Measurements from ENCODE around the gene RANGRF.

DNA sequence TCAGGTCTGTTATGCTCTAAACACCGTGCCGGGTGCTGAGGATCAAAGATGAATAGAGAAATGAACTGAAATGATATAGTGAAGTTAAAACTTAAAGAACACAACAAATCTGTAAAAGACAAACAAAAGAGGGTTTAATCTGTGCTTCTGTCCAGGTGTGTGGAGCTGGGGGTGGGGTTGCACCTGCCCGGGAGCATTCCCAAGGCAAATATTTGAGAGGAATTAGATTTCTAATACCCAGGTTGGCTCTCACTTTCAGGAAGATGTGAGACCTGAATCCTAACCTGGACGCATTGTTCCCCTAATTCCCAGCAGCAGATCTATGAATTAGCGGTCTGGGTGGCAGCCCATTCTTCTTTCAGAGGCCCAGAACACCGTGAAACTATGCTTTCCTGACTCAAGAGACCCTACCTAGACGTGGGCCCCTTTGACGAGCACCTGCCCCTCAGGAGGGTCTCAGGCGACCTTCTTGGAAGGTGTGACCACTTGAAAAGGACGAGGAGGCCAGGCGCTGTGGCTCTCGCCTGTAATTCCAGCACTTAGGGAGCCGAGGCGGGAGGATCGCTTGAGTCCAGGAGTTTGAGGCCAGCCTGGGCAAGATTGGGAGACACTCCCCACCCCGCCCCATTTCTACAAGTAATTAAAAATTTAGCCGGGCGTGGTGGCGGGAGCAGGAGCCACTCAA is 677 bp upstream of the RANGRF start:
- TF ChIP-seq, protein P1, sequence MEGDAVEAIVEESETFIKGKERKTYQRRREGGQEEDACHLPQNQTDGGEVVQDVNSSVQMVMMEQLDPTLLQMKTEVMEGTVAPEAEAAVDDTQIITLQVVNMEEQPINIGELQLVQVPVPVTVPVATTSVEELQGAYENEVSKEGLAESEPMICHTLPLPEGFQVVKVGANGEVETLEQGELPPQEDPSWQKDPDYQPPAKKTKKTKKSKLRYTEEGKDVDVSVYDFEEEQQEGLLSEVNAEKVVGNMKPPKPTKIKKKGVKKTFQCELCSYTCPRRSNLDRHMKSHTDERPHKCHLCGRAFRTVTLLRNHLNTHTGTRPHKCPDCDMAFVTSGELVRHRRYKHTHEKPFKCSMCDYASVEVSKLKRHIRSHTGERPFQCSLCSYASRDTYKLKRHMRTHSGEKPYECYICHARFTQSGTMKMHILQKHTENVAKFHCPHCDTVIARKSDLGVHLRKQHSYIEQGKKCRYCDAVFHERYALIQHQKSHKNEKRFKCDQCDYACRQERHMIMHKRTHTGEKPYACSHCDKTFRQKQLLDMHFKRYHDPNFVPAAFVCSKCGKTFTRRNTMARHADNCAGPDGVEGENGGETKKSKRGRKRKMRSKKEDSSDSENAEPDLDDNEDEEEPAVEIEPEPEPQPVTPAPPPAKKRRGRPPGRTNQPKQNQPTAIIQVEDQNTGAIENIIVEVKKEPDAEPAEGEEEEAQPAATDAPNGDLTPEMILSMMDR (IDR thresholded peaks at IDR 0.05), result no peak
- no peak for TF ChIP-seq POLR2A (IDR thresholded peaks at IDR 0.05)

Measured in right lobe of liver (tissue), 4 donors.